HG02870 (cell line): ENCODE results near the gene CASTOR1.
A peak's percentile ranks its signal among the peaks of the same experiment; 100 is the strongest.
"Not testable (repeated sequence)": the region's sequence is repeated elsewhere in the genome, so short reads cannot be mapped to it uniquely, and the experiment has no call there.

ENCODE experiments used
- ATAC-seq: cut with Tn5 transposase; IDR thresholded peaks from one replicate; pipeline ENCODE4 v1.9.1; 2021; ENCODE audit warnings: mild to moderate bottlenecking, moderate library complexity; ENCODE audit not compliant: unreplicated experiment

Gene CASTOR1

DNA sequence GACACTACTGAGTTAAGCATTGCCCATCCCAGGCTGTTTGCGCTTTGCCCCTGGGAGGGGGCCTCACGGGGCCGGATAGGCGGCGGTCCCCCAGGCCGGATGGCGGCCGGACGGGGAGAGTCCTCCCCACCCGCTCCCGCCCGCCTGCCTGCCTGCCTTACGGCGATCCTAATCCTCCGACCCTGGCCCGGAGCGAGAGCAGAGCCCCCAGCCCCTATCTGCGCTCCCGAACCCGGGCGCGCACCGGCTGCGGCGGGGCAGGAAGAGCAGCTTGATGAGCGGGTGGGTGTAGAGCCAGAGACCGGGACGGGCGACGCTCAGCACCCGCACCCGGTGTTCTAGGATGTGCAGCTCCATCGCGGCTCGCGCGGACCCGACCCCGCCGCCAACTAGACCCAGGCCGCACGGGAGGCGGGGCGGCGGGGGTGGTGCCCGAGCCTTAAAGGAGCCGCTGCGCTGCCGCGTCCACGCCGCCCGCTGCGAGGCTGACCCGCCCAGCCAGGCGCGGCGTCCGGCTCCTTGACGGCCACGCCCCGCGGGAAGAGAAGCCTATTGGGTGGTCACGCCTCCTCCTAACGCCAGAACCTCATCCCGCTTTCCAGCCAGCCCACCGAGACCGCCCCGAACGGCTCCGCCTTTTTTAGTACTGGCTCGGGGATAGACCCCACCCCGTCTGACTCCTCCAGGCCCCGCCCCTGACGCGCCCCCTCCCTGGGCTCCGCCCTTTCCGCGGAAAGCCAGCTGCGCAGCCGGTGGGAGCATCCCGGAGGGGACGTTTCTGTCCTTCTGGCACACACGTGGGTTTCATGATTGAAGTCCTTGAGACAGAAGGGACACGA, at the start of gene CASTOR1:
Gene CASTOR1, minus strand, starts transcription at position 365 of the 839 bp plus-strand sequence. Its CDS starts 8 bp downstream, at position 357.
- ATAC-seq: peak; percentile 67

DNA sequence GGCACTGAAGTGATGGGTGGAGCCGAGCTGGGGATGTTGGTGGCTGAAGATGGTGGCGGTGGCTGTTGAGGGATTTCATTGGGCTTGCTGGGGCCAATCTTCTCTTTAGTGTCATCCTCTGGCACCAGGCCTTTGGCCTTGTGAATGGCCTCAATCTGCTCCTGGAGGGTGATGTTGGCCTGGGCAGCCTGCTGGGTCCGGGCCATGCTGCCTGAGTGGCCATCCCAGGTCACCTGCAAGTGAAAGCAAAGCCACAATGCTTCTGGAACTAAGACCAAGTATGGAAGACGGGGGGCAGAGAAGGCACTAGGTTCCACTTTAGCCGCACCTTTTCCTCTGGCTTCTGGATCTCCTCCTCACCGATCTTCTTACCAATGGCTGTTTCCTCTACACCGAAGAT, 49.5 kb upstream of the CASTOR1 start:
- ATAC-seq: no peak

DNA sequence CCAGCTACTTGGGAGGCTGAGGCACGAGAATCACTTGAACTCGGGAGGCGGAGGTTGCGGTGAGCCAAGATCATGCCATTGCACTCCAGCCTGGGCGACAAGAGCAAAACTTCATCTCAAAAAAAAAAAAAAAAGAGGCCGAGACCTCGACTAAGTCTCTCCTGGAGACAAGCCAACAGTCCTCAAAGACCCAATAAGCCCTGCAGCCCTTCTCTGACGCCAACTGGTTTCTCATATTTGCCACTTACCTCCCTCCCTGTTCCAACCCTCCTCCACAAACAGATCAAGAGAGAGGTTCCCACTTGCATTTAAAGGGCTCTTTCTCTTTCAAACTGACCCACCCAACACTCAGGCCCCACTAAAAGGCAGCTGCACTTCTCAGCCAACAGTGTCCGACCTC, 49.0 kb upstream of the CASTOR1 start:
- not testable (repeated sequence) for ATAC-seq

DNA sequence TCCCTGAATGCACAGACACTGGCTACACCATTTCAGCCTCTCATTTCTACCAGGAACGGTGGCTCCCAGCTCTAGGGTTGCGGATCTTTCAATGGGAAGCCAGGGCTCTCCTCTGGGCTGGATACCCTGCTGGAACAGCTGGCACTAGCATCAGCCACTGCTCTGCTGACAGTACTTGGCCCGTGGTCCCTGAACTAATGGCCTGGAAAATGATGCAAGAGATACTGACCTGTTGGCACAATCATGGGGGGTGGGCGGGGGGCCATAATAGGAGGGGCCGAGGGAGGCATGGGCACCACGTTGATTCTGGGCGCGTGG, 48.1 kb upstream of the CASTOR1 start:
- no peak for ATAC-seq

- no peak for ATAC-seq
Measured at GRCh38 chr22:30336752-30337460, 47.6 kb upstream of the CASTOR1 start.

DNA sequence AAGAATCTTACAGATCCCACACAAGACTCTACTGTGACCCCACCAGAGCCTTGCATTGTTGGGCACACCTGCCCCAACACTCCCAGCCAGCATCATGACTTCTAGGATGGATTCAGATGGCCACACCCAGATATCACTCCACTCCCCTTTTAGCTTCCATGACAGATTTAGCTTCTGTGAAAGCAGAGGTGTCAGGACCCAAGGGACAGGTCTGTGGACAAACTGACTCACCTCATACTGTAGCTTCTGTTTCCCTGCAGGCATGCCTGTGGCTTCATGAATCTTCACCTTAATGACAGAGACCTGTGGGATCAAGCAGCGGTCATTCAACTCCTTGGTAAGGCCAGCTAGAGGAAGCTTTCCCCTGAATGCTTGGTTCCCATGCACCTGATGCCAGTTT, 45.9 kb upstream of the CASTOR1 start:
- no peak for ATAC-seq

GRCh38 chr22:30334646-30335045, 45.3 kb upstream of the CASTOR1 start:
- no peak for ATAC-seq

GRCh38 chr22:30333707-30334087, 44.4 kb upstream of the CASTOR1 start:
- ATAC-seq: no peak

DNA sequence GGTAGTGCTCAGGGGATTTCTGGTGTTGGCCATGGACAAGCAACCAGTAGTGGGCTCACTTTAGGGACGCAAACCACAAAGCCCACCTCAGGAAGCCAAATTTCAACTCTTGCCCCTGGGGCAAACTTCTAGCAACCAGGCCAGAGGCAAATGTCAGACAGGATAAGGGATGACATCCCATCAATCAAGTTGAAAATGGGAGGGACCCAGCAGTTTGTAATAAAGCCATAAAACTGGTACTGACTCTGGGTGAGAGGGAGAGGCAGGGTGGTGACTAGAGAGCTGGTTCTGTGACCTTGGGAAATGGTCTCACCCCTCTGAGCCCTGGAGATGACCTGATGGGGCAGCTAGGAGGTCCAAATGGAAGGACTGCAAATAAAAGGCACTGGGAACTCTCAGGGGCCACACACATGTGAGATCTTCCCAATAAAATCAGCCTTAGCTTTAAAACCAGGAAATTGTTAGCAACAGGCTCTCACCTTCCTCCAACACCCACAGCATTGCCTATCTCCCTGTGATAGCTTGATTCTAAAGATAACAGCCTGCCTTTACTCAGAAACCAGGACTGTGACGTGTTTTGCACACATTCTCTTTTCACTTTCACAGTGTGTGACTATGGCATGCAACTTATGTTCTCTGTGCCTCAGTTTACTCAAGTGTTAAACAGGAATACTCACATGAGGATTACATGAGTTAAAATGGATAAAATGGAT, 43.8 kb upstream of the CASTOR1 start:
- ATAC-seq: no peak

DNA sequence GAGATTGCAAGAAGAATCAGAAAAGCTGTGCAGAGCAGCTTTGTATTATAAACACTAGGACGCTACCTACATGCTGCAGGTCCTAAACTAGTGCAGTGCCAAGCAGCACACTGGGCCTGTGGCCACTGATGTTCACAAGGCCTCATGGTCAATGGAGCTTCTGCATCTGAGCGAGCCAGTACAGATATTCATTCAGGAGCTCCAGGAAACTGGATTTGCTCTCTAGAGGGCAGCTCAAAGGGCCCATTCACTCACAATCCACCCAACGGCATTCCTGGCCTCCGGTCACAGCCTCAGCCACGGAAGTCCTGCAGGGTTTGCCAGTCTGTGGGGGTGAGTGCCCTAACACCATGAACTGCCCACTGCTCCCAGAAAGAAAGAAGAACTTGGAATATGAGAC, 43.2 kb upstream of the CASTOR1 start:
- no peak for ATAC-seq

GRCh38 chr22:30328466-30329049, 39.3 kb upstream of the CASTOR1 start:
- no peak for ATAC-seq

DNA sequence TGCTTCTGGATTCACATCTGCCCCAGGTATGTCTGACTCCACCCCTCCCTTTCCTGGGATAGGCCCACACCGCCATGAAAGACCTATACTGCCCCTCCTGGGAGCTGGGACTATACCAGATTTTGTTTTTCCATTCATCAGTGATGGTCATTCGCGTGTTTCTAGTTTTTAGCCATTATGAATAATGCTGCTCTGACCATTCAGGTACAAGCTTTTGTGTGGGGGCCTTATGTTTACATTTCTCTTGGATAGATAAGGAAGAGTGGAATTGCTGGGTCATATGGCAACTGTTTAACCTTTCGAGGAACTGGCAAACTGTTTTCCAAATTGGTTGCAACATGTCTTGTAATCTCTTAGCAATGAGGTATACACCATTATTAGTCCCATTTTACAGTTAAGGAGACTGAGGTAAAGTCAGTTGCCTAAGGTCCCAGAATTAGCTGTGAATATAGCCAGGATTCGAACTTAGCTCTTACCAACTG, 38.6 kb upstream of the CASTOR1 start:
- ATAC-seq: no peak

GRCh38 chr22:30326706-30327362, 37.5 kb upstream of the CASTOR1 start, which contains the start of gene TBC1D10A:
TSS of gene TBC1D10A (minus strand) at chr22:30326941. CDS start at chr22:30326881, 60 bp downstream.
- ATAC-seq: peak; percentile 91

- ATAC-seq: peak; percentile 24
Measured at GRCh38 chr22:30326255-30326705, 37.0 kb upstream of the CASTOR1 start.

- ATAC-seq: no peak
Measured at GRCh38 chr22:30325724-30326254, 36.5 kb upstream of the CASTOR1 start.

DNA sequence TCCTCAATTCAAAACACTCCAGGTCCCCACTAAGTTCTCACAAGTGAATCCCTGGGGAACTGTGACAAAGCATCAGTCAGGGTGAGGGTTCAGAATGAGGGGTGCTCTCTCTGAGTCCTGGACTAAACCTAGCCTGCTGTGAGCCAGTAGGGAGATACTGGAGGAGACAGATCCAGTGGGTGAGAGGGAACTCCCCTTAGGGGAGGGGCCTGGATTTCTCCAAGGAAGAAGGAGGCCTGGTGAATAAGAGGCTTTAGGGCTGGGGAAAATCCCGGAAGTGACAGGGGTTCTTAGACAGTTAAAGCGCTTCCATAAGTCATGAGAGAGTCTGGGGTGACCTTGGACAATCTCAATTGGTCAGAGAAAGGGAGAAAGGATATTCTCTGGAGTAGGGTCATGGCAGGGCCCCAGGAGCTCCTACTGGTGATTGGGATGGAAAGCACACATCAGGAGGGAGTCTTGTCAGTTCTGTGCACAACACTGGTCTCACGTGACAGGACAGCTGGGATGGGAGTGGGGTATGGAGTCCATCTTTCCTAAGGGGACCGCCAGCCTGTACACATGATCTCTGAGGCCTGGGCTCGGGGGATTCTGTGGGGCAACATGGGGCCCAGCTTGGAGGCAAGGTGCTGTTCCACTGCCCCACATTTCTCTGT, 35.9 kb upstream of the CASTOR1 start:
- ATAC-seq: no peak

GRCh38 chr22:30324014-30324730, 34.9 kb upstream of the CASTOR1 start:
- no peak for ATAC-seq

- ATAC-seq: no peak
Measured at GRCh38 chr22:30323246-30323645, 33.9 kb upstream of the CASTOR1 start.

GRCh38 chr22:30321461-30321860, 32.2 kb upstream of the CASTOR1 start:
- ATAC-seq: no peak
